Panc1 (cell line): ENCODE data around the gene RAB40B. TPM values are rescaled to one million over a fixed set of nuclear protein-coding genes. Genes with fewer than 3 reads are reported as not detected.

ENCODE experiments used
- microRNA-seq: library from miRNA; unstranded; fragments of <30 nt; microRNA quantifications from one replicate; pipeline ENCODE4 v1.1.0, GENCODE V29; 2020; ENCODE audit not compliant: unreplicated experiment
- total RNA-seq: library from RNA; stranded (reverse); gene quantifications from one replicate; pipeline ENCODE4 v1.2.1, GENCODE V29; 2021; ENCODE audit not compliant: unreplicated experiment

Gene RAB40B
- total RNA-seq, 1 experiment from 2014 or later, result 7.1 TPM

Small RNA genes lying within 50 kb of the gene (microRNA-seq; reads per million reads assigned to microRNA genes)
- not detected for gene MIR4525

Other genes starting within 250 kb of the RAB40B start
- 174 TPM for gene CYBC1, start 247.9 kb downstream of the RAB40B start, total RNA-seq
- 60.9 TPM for gene NARF, start 240.0 kb downstream of the RAB40B start, total RNA-seq
- gene FOXK2, start 179.0 kb downstream of the RAB40B start, total RNA-seq, result 143 TPM
- 132 TPM for gene WDR45B, start 50.3 kb downstream of the RAB40B start, total RNA-seq
- gene FN3KRP, start 18.0 kb upstream of the RAB40B start, total RNA-seq, result 41.0 TPM
- gene FN3K, start 36.9 kb upstream of the RAB40B start, total RNA-seq, result 34.8 TPM
- 186 TPM for gene TBCD, start 53.4 kb upstream of the RAB40B start, total RNA-seq
- not detected for gene ZNF750, start 141.3 kb upstream of the RAB40B start, total RNA-seq